Measurements from ENCODE around the gene LTBP3.

DNA sequence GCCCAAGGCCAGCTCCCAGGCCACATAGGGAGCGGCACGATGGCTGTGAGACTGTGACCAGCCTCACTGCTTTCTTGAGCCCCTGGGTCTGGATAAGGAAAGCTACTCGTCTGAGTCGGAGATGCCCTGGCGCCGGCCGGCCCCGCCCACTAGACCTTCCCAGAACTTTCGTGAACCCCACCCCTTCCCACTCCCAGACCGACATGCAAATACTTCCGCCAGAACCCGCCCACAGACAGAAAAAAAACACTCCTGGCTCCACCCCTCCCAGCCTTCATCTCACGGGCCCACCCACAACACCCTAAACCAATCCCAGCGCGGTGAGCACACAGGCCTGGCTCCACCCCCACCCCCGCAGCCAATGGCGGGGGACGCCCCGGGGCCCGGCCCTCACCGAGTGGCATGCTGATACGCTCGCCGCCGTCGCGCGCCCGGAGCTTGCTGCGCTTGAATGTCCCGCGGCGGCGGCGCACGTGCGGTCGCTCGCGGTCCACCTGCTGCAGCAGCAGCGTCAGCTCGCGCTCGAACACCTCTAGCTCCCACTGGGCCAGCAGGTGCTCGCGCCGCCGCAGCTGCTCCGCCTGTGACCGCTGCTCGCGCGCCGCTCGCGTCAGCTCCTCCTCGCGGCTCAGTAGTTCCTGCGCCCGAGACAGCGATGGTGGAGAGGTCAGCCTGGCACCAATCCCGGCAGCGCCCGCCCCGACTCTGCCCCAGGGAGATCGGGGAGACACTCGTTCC lies 48.9 kb upstream of the LTBP3 start:
- TF ChIP-seq, protein P1, sequence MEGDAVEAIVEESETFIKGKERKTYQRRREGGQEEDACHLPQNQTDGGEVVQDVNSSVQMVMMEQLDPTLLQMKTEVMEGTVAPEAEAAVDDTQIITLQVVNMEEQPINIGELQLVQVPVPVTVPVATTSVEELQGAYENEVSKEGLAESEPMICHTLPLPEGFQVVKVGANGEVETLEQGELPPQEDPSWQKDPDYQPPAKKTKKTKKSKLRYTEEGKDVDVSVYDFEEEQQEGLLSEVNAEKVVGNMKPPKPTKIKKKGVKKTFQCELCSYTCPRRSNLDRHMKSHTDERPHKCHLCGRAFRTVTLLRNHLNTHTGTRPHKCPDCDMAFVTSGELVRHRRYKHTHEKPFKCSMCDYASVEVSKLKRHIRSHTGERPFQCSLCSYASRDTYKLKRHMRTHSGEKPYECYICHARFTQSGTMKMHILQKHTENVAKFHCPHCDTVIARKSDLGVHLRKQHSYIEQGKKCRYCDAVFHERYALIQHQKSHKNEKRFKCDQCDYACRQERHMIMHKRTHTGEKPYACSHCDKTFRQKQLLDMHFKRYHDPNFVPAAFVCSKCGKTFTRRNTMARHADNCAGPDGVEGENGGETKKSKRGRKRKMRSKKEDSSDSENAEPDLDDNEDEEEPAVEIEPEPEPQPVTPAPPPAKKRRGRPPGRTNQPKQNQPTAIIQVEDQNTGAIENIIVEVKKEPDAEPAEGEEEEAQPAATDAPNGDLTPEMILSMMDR (conservative IDR thresholded peaks at IDR 0.05): no peak
- no peak for TF ChIP-seq ZFX (IDR thresholded peaks at IDR 0.05)

All from C4-2B (cell line).